GM12875 (cell line): ENCODE results near the gene PDE2A.

Source experiments
- H3K4me3 ChIP-seq: one replicate; pipeline ENCODE4 v1.5.1; 2011; ENCODE audit warnings: low read depth, low read length, control low read depth
- TF ChIP-seq, protein P1 (sequence below): IDR thresholded peaks from 2 replicates; pipeline ENCODE4 v1.5.1; 2011; ENCODE audit warnings: low read depth, mild to moderate bottlenecking, control low read depth, inconsistent platforms, low read length, moderate library complexity, borderline replicate concordance; ENCODE audit not compliant: insufficient read depth

PDE2A gene

DNA sequence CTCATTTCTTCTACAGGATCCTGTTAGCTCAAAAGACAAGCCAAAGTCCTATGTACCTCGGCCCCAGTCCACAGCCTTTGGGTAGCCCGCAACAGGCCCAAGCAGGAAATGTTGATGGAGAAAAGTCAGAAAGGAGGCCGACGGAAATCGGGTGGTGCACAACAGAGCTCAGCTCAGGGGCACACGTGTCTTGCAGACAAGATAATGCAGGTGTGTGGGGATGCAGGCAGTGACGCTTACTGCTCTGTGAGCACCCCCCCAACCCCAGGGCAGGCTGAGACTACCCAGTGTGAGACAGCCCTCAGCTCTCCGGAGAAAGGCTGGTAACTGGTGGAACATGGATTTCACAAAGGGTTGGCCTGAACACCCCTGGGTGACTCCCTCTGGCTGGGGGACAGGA, 4.3 kb upstream of the PDE2A start:
- TF ChIP-seq, protein P1, sequence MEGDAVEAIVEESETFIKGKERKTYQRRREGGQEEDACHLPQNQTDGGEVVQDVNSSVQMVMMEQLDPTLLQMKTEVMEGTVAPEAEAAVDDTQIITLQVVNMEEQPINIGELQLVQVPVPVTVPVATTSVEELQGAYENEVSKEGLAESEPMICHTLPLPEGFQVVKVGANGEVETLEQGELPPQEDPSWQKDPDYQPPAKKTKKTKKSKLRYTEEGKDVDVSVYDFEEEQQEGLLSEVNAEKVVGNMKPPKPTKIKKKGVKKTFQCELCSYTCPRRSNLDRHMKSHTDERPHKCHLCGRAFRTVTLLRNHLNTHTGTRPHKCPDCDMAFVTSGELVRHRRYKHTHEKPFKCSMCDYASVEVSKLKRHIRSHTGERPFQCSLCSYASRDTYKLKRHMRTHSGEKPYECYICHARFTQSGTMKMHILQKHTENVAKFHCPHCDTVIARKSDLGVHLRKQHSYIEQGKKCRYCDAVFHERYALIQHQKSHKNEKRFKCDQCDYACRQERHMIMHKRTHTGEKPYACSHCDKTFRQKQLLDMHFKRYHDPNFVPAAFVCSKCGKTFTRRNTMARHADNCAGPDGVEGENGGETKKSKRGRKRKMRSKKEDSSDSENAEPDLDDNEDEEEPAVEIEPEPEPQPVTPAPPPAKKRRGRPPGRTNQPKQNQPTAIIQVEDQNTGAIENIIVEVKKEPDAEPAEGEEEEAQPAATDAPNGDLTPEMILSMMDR = no peak
- H3K4me3 ChIP-seq = no peak overlapping the region

DNA sequence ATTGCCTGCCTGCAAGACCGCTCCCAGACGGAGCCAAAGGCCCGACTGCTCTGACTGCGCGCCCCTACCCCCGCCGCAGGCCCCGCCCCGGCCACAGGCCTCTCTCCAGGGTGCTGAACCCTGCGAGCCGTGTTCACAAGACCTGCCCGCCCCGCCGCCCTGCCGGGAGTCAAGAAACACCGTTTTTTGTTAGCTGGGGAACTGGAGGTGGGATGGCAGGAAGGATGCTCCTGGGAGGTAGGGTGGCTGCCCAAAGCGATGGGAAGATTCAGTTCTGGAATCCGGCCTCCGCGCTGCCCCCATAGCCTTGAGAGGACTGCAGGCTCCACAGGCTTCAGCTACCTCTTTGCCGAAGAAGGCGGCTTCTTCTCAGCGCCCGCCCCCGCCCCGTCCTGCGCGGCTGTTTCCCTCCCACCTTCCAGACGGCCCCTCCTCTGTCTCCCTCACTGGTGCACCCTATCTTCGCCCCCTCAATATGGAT, 2.7 kb upstream of the PDE2A start:
- TF ChIP-seq, protein P1 = no peak
- H3K4me3 ChIP-seq = no peak overlapping the region

DNA sequence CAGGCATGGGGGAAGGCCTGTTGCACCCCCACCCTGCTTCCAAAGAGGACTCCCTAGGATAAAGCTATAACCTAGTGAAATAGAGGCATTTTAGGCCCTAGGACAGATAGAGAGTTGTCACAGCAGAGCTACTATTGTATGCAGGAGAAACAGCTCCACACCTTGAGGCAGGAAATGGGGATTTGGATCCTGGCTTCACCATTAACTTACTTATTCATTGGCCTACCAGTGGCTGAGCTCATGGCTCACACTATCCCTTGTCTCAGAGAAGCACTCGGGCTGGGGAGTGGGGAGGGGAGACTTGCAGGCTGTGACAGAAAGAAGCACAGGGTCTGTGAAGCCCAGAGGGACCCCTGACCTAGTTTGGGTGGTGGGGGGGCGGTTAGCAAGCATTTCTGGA, 999 bp upstream of the PDE2A start:
- H3K4me3 ChIP-seq = no peak overlapping the region
- TF ChIP-seq, protein P1 = no peak

DNA sequence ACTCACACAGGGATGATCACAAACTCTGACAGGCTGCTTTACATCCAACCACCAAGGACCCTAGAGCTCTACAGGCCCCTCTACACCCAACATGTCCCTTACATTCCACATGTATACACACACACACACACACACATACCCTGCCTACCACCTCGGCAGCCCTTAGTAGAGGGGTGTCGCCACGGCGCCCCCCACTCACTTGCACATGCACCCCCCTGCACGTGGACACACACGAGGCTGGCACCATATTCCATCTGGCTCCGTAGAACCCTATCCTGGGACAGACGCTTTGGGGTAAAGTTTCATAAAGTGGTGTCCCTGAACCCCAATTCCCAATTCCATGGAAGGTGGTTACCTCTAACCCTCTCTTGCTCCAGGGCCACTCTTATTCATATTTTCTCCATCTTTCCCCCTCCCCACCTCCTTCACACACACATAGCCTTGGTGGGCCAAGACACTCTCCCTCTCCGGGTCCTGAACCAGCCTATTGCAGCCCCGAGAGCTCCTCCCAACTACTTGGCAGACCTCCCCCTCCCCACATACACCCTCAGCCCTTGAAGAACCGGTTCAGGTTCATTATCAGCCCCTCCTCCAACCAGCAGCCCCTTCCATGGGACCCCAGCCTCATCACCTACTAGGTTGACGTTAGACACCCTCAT, 809 bp downstream of the PDE2A start:
- TF ChIP-seq, protein P1 = no peak
- no peak overlapping the region for H3K4me3 ChIP-seq

DNA sequence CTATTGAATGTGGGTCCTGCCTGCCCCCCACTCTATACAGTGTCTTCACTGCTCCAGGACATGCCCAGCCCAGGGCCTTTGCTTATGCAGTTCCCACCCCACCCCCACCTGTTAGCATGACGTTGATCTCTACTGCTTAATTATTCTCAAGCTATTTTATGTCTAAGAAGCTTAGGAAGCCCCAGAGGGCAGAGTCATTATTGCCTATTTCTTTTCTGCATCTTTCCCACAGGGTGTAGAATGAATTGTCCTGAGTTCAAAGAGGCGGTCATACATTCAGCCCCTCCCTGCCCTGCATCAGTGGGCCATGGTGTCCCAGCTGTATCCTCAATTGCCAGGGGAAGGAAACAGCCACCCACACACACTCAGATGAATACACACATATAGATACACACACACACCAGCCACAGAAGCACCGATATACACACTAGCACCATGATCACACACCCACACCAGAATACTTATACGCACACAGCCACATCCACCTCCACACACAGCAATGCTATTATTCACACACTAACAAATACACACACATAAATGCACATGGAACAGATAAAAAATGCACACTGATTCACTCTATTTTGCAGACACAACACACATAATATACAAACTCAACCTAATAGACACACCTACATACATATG, 1.5 kb downstream of the PDE2A start:
- TF ChIP-seq, protein P1 = no peak

DNA sequence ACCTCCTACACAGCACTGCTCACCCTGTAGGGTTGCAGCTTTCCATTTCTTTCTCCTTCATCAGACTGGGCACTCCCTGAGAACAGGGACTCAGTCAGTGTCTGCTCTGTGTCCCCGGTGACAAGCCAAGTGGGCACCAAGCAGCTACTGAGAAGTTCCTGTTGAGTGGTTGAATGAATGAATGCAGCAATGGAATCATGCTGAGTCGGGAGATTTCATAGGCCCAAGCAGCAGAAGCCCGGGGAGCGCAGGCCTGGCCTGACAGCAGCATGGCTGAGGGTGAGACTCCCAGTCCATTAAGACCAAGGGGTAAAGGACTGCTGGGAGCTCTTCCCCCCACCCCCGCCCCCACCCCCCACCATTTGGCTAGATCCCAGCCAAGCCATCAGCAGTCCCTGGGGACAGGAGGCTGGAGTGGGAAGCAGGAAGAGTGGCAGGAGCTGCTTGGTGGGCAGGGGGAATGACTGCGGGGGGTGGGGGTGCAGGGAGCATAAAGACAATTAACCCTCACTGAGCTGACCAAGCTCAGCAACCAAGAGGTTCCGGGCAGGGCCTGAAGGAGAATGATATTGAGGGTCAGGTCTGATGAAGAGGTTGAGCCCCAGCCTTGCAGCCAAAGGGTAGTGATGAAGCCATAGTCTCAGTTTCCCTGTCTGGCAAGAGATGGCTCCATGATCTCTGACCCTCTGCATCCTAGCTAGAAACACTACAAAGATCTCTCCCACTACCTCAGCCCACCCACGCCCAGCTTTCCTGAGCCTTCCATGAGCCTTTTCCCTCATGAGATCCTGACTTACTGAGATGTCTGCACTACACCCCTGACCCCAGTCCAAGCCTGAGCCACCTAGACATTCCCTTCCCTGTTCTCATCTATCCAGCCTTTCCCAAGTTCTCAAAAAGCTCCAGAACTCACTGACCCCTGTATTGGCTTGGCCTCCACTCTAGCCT, 2.8 kb downstream of the PDE2A start:
- TF ChIP-seq, protein P1 = no peak
- no peak overlapping the region for H3K4me3 ChIP-seq

More for the DNA sequence above, 1.5 kb downstream of the PDE2A start:
- H3K4me3 ChIP-seq = no peak overlapping the region

DNA sequence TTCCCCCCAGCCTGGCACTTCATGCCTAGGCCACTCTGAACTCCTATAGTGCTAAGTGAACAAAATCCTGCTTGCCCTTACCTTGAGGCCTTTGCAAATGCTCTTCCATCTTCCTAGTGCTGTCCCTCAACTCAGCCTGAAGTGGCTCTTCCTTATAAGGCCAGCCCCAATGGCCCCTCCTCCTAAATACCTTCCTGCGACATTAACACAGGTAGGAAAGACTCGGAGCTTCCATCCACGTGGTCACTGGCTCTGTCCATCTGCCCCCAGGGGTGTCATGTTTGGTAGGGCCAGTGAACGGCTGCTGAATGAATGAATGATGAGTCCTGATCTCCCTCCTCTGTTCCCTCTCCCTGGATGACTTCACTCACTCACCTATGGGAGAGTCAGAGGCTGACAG, 4.2 kb downstream of the PDE2A start:
- H3K4me3 ChIP-seq = no peak overlapping the region
- TF ChIP-seq, protein P1 = no peak
